OCI-LY3 (cell line): ENCODE data around the gene RNASE12.

Experiments
- CTCF ChIP-seq: fragments of 200-600, 300-600 bp; sonication (generic); IDR thresholded peaks from 2 replicates; pipeline ENCODE4 v1.5.1; 2014; ENCODE audit warnings: antibody characterized with exemption, low read length, low read depth
- EZH2phosphoT487 ChIP-seq: fragments of 200-600 bp; shearing (Covaris generic); IDR thresholded peaks from 2 replicates; pipeline ENCODE4 v1.6.1; 2018; ENCODE audit warnings: antibody characterized with exemption, mixed run types, low read depth

- no peak for TF ChIP-seq EZH2phosphoT487
- peak; percentile 64 for TF ChIP-seq CTCF
Measured at GRCh38 chr14:20613094-20614037, 22.2 kb upstream of the RNASE12 start.
